T-helper 9 cell (primary cell): ENCODE data around the gene TNRC18.
A peak's percentile ranks its signal among the peaks of the same experiment; 100 is the strongest.

Experiments
- DNase-seq: peaks from one replicate; pipeline ENCODE4 v3.0.0-alpha.2; 2020

The TNRC18 gene

DNA sequence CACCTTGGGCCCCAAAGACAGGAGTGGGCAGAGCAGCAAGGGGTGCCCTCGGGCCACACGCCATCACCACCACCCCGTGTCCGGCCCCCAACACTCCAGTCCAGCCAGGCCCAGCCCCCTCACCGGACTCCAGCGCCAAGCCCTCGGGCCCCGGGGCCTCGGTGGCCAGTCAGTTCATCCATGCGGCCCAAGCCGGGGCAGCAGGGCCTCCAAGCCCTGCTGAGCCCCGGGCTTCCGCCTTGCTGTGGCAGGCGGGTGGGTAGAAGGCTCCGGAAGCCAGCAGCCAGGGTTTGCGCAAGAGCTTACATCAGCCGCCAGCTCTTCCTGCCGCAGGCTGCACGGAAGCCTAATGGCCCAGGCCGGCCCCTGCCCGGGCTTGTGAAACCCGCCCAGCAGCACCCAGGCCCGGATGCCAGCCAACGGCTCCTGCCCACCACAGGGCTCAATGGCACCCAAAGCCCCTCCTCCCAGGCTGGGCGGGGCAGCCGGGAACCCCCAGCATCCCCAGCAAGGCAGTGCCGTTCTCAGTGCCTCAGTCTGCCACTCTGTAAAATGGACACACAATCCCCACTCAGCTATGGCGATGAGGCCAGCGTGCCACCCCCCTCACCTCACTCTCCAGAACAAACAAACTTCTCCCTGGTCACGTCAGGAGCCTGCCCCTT, 26.5 kb downstream of the TNRC18 start:
- DNase-seq: peak; percentile 82

DNA sequence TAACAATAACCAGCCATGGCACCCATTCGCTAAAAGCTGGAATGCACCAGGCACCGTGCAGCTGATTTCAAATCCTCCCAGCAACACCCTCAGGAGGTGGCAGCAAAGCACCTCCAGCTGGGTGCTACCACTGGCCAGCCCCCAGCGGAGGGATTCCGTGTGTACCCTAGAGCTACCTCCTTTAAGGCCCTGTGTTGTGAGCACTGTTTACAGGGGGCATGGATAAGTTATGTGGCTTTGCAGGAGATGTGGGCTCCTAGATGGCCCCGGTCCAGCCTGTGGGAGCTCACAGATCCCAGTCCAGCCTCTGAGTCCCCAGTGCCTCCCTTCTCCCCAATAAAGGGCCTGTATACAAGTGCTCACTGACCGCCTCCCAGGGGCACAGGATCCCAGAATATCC, 27.1 kb downstream of the TNRC18 start:
- peak; percentile 43 for DNase-seq

DNA sequence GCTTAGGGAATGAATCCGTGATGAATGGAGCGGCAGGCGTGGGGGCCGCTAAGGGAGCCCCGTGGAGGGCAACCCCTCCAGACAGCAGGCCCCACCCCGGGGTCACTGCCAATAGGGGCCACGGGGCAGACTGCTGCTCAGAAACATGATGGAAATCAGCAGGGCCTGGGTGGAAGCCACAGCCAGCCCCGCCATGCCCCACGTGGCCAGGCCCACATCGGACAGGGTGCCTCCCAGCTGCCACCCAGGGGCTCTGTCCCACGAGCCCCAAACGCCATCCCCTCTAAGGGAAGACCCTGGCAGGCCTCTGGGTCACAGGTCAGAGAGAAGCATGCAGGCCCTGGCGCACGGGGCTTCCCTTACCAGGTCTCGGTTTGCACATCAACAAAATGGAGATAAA, 28.4 kb downstream of the TNRC18 start:
- no peak for DNase-seq

DNA sequence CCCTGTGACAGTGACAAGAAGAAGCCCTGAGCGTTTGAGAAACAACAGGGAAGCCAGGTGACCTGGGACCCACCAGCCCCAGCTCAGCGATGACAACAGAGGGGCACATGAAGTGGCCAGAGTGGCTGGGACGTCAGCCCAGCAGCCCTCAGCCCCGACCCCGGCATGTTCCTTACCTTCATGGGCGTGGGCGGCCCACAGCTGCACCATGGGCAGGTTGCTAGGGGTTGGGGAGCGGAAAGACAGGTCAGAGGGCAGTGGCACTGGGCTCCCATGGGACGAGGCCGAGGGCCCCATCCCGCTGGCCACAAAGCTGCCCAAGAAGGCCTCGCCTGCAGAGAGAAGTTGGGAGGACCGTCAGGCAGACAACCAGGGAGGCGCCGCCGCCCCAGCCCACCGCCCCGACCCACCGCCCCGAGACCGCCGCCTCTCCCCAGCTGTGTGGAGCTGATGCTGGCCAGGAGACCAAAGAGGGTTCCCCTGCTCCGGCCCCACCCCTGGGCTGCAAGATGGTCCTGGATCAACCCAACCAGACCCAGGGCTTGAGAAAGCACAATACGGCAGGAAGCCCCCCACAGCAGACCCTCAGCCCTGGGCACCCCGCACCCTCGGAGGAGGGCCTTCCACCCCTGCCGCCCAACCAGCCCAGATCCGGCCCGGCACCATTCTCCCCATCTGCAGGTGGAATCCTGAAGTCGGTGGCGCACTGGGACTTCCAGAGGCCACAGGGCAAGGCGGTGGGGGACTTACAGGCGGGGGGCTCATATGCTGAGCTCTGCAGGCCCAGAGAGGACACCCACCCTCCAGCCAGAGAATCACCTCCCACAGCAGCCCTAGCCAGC, 29.1 kb downstream of the TNRC18 start:
- no peak for DNase-seq

DNA sequence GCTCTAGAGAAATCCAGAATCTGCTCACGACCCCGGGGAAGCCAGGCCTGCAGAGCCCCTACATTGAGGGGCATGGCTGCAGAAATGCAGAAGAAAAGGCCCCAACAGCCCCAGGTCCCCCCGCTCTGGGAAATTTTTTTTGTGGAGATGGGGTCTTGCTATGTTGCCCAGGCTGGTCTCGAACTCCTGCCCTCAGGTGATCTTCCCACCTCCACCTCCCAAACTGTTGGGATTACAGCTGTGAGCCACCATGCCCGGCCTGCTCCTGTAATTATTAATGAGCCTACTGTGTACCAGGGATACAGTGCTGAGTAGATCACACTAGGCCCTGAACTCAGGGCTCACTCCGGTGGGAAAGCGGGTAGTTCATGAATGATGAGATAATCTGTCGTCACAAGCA, 29.9 kb downstream of the TNRC18 start:
- no peak for DNase-seq

DNA sequence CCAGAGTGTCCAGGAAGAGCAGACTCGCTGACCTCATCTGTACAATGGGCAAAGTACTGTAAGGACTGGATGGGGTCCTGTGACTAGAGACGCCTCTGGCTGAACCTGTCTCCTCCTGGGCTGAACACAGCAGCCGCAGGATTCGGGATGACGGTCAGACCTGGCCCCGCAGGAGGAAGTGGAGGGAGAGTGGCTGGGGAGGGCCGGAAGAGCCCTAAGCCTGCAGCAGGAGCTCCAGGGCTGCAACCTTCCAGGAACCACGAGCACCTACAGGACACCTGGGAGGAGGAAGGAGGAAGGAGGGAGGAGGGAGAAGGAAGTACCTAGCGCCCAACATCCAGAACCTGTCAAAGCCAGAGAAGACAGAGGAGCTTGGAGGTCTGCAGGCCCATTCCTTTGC, 30.3 kb downstream of the TNRC18 start:
- DNase-seq: no peak

DNA sequence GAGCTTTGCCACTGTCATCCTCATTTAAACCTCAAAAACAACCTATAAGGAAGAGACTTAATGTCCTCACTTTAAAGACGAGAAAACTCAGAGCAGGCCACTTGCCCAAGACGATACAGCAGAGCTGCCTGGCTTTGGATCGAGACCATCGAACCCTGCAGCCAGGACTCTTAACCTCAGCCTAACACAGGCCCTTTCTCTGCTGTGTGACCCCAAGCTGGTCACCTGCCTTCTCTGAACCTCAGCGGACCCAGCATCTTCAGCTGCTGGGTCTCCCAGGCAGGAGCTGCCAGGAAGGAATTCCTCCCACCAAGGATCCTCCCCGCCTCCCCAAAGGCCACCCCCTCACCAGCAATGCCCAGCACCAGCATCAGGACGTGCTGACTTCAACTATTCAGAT, 32.7 kb downstream of the TNRC18 start:
- DNase-seq: no peak

DNA sequence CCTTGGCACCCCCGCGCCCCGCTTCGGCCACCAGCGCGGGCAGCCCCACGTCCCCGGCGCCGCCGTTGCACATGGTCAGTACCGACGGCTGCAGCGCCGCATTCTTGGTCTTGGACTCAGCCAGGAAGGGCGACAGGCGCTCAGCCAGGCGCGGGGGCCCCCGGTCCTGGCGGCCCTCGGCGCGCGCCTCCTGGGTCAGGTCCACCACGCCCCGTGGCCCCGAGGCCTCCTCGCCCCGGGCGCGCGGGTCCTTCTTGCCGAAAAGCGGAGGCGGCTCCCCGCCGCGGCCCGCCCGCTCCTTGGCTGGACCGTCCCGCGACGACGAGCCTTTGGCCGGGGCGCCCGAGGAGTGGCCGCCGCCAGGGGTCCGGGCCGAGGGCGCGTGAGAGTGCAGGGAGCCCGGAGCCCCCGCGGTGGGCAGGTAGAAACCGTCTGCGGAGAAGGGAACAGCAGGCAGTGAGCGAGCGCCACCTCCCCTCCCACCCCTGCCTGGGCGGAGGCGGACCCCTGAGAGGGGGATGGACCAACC, 34.7 kb downstream of the TNRC18 start:
- DNase-seq: no peak

DNA sequence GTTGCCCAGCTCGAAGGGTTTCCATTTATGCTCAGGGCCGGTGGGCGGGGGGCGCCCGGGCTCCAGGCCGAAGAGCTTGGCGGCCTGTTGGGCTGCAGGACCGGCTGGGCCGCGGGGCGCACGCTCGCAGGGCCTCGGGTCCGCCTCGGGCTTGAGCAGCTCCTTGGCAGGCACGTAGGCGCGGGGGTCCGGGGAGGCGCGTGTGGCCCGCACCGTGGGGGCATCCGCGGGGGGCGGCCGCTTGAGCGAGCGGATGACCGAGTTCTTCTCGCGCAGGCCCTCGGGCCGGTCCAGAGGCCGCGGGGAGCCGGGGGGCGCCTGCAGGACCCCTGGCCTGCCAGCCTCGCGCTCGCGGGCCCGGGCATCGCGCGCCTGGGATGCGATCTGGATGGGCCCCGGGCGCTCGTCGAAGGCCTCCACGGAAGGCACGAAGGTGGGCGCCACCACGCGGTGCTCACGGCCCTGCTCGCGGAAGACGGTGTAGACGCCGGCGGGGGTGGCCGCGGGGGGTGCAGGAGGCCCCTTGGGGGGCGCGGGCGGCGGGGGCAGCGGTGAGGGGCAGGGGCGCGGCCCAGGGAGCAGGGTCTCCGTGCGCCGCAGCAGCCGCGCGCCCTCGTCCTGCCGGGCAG, 35.2 kb downstream of the TNRC18 start:
- DNase-seq: no peak

DNA sequence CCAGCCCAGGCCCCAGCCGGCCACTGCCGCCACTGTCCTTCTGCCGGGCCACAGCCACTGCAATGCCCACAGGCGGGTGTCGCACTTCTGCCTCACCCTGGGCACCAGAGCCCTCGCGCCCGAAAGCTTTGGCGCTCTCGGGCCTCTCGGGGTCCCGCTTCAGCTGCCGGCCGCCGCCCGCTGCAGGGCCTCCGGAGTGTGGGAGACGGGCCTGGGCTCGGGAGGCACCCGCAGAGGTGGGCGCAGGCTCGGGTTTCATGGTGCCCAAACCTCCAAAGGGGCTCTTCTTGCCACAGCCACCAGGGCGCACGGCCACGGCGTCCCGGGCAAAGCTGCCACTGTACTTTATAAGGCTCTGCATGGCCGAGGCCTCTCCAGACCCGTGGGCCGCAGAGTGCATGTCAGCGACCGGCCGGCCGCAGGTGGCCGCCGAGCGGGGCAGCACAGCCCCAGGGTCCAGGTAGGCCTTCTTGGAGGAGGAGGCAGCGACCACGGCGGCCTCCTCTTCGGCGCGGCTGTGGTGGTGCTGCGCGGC, 35.9 kb downstream of the TNRC18 start:
- DNase-seq: no peak

DNA sequence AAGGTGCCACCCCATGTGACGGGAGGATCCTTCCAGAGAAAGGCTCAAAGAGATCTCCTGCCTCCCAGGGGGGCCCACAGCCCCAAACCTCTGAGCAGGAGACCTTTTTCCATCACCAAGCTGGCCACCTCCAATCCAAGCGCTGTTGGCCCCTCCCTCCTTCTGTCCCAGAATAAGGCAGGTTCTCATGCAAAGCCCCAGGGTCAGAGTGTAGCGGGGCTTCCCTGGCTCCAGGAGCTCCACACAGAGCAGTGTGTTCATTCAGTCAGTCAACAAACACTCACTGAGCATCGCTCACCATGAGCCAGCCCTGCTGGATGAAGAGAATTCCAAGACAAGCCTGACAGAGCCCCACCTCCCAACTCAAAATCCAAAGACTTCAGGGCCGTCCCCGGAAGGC, 39.0 kb downstream of the TNRC18 start:
- DNase-seq: no peak

DNA sequence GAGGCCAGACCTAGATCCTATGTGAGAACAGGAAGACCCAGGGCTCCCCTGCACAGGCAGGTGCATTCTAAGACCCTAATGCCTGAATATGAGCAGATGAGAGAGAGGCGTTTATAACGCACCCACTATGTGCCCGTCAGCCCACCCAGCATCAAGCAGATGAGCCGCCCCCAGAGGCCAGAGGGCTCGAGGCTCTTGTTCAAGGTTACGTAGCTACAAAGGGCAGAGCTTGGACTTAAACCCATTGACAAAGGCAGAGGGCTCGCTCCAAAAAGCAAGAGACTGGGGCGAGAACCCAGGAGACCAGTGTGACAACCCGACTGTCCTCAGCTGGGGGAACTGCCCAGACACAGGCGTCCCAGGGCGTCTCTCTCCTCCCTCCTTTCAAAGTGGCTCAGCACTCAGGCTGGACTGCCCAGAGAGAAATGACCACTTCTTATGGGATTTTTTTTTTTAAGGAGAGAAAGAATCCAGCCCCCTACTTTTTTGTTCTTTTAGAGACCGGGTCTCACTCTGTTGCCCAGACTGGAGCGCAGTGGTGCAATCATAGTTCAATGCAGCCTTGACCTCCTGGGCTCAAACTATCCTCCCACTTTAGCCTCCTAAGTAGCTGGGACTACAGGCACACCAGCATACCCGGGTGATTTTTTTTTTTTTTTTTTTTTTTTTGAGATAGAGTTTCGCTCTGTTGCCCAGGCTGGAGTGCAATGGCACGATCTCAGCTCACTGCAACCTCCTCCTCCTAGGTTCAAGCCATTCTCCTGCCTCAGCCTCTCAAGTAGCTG, 40.1 kb downstream of the TNRC18 start:
- no peak for DNase-seq

DNA sequence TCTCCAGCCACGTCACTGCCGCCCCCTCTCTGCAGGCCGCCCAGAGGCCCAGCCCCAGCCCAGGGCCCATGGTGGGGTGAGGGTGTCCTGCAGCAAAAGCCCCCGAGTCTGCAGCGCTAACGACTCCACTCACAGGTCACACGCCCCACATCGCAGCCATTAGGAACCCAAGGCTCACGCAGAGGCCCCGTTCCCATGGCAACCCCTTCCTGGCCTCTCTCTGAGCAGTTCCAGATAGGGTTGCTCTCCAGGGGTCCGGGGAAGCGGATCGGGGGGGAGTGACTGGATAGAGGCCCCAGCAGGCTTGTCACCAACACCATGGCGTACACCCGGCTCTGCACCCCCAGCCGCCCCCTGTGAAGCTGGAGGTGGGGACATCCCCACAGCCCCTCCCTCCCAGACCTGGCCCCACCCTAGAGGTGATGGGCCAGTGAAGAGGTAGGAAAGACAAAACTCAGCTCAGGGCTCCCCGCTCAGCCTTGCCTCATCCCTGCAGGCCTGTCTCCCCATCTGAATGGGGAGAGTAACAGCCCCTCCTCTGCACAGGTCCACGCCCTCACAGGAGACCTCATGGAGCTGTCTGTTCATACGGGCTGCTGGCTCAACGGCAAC, 41.2 kb downstream of the TNRC18 start:
- no peak for DNase-seq

DNA sequence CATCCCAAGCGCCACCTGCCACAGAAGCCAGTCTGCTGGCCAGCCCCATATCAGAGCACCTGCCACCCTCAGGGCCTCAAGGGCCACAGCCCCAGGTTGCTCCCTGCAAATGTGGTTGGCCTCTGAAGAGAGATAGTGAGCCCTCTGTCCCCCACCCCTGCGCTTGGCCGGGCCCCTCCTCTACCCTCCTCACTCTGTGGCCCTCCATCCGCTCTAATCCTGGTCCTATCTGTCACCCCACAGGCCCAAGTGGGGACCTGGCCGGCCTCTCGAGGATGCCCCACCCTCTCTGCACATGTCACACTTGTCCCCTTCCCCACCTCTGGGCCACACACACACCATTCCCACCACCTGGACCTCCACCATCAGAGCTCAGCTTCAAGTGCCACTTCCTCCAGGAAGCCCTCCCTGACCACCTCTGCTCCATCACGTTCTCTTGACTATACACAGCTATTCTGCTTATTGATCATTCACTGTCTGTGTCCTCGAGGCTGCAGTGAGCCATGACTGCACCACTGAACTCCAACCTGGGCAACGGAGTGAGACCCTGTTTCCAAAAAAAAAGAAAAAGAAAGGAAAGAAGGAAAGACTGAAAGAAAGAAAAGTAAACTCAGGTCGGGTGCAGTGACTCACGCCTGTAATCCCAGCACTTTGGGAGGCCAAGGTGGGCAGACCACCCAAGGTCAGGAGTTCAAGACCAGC, 42.4 kb downstream of the TNRC18 start:
- no peak for DNase-seq

DNA sequence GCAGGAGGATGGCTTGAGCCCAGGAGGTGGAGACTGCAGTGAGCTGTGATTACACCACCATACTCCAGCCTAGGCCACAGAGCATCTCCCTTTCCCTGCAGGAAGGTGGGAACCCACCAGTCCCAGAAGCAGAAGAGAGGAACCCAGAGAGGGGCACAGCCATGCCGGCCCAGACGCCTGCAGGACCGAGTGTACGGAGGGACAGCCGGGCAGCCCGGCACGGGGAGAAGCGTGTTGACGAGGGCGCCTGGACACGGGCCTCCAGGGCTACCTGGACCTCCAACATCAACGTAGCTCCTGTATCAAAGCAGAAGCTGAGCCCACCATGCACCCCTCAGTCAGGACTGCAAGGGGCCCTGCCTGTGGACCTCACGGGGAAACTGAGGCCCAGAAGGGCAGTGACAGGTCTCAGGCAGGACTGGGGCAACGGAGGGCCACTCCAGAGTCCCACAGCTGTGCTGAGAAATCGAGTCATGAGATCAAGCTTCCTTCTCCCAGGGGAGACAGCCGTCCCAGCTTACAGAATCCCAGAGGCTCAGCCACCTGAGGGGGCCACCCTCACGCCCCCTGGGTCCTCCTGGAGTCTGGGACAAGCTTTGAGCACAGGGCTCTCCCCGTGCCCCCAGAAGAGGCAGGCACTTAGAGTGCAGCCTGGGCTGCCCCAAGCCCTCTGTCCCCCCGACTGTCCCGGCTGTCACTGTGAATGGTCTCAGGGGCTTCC, 43.1 kb downstream of the TNRC18 start:
- no peak for DNase-seq

DNA sequence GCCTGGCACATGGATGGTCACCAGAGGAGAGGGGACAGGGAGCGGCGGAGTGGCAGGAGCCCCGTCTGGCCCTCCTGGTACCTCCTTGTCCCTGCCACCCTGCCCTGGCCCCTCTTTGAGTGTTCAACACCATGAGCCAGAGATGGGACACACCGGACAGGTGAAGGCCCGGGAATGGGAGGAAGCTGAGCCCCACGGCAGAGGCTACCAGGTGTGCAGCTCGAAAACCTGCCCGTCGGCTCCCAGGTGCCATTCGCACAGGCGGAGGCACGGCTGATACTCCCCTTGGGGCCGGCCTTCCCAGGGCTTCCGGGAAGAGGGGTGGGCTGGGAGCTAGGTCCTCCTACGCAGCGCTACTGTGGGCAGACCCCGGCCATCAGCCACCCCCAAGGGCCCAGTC, 44.1 kb downstream of the TNRC18 start:
- DNase-seq: no peak

DNA sequence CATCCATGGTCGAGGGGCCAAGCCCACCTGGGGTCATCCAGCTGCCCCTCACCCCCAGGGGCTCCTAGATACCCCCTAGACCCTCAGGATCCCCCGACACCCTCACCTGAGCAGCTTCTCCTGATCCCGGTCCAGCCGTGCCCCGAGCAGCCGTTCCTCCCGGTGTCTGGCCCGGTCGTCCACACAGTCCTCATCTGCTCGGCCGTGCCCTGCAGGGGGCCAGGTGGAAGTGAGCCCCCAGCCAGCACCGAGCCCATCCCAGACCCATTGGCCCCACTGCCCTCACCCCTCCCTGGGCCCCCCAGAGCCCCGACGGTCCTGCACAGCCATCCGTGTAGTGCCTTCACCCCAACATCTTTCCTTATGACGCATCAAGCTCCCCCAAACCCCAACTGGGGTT, 45.8 kb downstream of the TNRC18 start:
- DNase-seq: no peak

DNA sequence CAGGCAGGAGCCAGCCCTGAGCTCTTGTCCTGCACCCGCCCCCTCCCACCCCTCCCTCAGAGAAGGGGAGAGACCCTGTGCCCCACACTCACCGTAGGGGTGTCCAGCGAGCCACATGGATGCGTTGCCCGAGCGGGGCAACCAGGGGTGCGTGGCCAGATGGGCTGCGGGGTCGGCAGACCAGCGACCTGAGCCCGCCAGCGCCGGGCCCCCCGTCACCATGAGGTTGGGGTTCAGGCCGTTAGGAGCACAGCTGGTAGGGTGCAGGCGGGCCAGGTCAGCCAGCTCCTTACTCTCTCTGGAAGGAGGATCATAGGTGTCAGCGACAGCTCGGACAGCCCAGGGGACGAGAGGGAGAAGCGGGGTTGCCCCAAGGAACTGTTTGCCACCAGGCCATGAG, 46.4 kb downstream of the TNRC18 start:
- DNase-seq: no peak

DNA sequence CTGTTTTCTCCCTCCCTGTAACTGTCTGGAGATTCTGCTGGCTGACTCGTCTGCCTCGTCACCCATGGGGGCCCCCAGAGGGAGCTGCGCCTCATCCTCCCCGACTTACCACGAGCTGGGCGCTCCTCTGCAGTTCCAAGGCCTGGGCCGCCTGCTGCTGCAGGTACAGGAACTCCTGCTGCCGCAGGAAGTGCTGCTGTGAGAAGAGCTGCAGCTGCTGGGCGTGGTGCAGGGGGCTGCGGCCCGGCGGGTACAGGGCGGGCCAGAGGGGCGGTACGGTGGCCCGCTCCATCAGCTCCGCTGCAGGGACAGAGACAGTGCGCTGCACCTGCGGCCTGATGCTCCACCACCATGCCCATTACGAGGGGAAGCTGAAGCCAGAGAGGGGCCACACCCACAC, 47.7 kb downstream of the TNRC18 start:
- DNase-seq: no peak

DNA sequence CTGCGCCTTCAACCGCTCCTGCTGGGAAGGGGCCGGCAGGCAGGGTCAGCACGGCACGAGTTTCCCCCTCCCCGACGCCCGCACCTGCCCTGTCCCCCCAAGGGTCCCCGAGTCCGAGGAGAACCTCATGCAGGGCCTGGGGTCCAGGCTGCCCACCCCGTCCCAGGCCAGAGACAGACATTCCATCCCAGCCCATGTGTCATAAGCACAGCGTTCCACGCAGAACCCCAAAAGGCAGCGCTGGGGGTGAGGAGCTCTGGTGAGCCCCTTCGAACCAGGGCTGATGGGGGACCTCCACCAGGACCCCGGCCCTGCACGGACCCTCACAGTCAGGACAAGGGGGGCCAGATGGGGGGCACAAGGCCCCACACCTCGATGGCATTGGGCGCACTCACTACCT, 49.2 kb downstream of the TNRC18 start:
- DNase-seq: no peak

DNA sequence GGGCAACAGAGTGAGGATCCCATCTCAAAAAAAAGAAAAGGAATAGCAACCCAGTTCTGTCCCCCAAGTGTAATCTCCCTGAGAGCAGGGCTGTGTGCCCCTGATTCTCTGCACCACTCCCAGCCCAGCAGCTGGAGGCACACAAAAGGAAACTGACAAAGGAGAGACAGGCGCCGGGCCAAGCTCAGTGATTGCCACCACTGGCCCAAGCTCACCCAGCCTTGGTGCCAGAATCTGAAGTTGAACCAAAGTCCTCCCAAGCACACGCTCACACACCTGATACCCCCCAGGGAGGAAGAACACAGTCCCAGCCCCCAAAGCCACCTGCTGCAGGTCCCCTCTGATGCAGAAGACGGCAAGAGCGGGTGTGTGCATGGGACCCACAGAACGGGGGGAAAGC, 50.3 kb downstream of the TNRC18 start:
- no peak for DNase-seq
